ENCODE data around the gene SLC6A6.

The SLC6A6 gene

DNA sequence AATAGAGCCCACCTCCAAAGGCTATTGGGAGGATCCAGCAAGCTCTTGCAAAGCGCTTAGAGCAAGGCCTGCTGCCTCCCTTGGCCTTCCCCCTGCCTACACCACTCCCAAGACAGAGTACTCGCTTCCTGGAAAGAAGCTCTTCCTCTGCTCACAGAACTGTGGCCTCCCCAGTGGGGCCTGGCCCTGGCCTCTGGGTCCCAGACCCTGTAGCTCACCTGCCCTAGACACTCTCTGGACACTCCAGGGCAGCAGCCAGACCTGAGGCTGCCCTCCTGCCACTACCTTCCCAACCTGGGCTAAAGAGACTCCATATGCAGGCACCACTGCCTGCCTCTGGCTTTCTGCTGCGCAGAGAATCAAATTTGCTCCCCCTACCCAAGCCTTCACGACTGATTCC lies 87.8 kb downstream of the SLC6A6 start:
- no peak for DNase-seq

DNA sequence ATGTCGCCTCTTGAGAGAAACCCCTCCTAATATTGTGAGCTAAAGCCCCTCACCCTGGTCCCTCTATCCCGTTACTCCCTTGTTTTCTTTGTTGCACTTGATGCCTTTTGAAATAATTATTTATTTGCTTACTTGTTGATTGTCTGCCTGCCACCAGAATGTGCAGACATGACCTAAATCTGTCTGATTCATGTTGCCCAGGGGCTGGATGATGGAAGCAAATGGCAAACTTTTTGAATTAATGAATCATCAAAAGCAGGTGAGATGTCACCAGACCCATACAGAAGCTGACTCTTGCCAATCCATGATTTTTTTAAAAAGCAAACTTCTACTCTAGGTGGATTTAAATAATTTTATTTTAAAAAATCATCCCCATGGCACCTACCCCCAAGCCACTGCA lies 88.4 kb downstream of the SLC6A6 start:
- DNase-seq: no peak

DNA sequence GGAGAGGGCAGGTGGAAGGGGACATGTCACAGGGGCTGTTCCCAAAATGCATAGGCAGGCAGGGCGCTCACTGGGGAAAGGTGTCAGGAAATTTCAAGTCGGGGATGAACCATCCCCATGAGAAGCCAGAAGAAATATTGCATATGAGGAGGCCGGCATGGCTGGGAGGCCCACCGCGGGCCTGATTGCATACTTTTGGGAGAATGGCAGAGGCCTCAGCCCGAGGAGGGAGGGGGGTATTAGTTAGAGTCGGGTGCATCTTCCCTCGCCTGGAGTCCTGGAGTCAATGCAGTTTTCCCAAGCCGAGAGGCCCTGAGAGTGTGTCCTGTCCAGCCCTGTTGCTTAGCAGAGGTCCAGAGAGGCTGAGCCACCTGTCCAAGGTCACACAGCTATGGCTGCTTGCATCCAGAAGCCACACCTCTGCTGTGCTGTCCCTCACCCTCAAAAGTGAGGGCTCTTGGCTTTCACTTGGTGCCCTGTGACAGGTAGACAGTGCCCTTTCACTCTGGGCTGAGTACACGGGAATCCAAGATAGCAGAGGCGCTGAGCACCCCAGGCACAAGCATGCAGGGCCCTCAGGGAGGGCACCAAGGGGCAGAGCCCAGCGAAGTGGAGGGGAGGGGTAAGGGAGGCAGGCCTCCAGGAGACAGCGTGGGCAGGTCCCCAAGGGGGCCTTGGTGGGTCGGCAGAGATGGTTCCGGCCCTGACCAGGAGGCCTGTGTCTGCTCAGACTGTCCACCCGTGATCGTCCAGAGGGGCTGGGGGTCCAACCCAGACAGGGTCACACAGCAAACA lies 89.2 kb downstream of the SLC6A6 start:
- no peak for DNase-seq

DNA sequence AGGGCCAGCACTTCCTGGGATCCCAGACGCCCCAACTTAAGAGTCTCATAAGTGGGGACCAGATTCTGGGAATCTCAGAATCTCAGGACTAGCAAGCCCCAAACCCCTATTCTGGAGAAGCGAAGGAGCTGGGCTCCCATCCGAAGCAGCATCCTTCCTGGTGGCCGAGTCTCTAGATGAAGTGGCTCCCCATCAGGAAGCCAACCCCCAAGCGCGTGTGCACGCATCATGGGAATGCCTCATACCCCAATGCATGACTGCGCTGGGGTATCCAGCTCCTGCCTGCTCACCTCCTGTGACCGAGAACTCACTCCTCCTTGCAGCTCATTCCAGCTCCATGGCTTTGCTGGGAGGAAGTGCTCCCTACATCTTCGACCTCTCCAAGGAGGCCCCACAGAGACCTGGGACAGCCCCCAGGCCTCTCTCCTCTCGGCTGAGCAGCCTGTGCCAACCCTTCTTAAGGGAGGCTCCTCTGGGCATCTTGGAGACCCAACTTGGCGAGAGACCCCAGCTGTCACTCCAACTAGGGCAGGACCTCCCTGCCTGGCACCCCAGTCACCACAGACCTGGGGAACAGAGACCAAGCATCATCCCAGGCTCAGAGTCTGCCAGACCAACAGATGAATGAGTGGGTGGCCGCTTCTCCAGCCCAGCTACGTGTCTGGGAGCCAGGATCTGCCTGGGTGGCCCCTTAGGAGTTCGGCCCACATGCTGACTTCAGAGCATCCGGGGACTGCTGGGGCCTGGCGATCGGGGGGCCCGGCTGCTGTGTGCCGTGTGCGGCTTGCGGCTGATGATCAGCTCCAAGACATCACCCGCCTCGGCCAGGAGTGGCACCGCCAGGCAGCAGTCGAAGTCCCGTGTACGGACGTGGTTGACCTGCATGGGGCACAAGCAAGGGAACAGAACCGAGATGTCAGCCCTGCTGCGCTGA lies 90.8 kb downstream of the SLC6A6 start:
- no peak for DNase-seq

DNA sequence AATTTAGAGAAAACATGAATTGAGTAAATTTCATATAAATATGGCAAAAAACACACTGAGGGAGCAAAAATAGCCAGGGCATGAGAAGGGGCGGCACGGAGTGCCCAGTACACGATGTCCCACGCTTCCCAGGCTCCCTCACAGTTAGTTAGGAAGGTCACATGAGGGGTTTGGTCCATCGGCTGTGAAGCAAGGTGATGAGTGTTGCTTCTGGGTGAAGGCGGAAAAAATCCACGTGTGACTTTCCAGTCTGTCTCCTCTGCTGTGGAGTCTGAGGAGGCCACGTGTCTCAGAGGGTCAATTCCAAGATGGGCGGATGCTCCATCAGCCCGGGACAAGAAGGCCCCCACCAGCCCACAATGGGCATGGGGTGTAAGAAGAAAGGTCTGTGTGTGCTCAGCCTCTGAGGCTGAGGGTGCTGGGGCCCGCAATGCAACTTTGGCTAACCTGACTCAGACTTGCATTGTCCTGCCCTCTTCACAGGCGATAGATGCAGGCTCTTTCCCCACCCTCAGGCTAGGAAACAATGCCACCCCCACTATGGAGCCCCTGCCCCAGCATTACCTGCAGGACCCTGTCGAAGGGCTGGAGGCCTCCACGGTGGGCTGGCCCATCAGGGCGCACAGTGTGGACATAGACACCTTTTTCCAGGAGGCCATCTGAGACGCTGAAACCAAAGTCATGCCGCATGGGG lies 92.0 kb downstream of the SLC6A6 start:
- no peak for DNase-seq

DNA sequence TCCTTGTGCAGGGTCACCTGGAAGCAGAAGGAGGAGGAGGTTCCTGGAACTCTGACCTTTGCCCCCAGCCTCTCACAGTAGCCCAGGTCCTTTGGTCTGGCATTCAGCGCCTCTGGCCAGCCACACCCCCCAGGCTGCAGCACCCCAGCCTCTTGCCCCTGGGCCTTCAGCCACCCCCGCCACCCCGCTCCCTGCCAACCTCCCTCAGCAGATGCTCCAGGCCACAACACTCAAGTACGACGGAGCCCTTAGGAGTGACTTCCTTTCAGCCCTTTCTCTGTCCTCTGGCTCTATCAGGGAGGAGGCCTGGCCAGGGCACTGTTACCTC lies 92.5 kb downstream of the SLC6A6 start:
- DNase-seq: no peak

DNA sequence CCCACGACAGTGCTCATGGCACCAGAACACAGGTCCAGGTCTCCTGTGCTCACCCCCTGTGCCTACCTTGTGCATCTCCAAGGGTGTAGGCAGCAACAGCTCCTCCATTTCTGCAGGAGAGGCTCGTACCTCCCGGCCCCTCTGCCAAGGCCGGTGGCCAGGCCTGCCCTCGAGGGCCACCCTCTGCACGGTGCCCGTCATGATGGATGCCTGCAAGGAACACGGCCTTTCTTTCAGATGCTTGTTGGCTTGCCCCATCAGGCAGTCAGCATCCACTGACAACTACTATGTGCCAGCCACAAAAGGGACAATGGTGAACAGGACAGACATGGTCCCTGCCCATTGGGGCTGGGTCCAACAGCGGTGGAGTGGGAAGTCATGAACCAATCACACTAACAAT lies 93.9 kb downstream of the SLC6A6 start:
- no peak for DNase-seq

DNA sequence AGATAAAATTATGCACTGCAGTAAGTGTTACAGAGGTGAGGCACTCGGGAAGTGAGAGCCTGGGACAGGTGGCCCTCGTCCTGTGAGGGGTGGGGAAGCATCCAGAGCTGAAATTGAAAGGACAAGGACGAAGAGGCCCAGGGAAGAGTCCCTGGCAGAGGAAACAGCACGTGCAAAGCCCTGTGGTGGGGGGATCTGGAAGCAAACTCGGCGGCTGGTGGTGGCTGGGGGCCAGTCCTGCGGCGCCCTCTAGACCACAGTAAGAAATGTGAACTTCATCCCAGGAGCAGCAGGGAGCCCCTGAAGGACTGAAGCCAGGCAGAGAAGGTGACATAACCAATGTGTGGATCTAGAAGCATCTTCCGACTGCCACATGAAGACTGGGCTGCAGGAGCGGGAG lies 94.9 kb downstream of the SLC6A6 start:
- DNase-seq: no peak

DNA sequence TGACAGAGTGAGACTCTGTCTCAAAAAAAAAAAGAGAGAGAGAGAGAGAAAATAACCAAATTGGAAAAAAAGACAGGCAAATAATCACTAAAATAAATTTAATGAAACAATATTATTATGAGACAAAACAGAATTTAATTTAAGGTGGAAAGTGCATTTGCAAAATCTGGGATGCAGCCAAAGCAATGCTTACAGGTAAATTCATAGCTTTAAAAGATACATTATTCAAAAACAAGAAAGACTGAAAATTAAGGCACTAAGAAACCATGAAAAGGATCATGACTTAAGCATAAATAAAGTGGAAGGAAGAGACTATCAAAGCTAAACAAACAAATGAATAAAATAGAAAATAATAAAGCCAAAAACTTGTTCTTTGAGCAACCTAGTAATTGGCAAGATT lies 100.1 kb downstream of the SLC6A6 start:
- DNase-seq: no peak

DNA sequence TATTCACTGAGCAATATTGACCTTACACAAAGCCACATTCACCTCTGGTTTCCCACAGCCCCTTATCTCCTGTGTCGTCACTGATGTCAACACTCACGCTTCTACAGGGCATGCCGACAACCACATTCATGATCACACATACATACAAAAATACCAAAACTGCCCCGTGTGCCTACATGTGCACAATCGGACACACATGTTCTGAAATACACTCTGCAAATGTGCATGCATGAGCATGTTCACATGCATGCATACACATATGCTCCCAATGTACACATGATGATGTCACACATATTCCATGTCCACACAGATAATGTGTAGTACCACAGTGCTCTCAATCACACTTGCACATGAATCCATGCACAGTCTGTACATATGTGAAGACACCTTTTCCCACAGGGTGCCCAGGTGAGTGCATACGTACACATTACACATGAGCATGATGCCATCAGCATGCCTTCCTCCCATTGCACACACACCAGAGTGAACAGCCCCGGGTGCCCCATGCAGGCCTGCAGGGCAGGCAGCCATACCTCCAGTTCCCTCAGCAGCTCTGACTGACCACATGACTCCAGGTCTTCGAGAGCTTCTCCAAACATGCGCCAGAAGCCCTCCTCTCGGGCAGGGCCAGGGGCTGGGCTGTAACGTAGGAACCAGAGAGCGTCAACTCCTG lies 100.8 kb downstream of the SLC6A6 start:
- no peak for DNase-seq

DNA sequence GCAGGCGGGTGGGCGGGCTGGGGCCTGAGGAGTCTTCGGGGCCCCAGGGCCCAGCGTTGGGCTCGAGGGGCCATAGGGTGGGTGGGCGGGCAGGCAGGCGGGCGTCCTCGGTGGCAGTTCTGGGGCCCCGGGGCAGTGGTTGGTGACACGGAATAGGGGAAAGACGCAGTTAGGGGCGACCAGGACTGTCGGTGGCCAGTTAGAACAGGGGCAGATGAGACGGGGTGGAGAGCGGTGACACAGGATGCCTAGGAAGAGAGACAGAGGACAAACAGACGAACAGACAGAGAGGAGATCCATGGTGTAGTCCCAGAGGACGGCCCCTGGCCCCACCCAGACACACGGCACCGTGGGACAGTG lies 101.3 kb downstream of the SLC6A6 start:
- DNase-seq: no peak

DNA sequence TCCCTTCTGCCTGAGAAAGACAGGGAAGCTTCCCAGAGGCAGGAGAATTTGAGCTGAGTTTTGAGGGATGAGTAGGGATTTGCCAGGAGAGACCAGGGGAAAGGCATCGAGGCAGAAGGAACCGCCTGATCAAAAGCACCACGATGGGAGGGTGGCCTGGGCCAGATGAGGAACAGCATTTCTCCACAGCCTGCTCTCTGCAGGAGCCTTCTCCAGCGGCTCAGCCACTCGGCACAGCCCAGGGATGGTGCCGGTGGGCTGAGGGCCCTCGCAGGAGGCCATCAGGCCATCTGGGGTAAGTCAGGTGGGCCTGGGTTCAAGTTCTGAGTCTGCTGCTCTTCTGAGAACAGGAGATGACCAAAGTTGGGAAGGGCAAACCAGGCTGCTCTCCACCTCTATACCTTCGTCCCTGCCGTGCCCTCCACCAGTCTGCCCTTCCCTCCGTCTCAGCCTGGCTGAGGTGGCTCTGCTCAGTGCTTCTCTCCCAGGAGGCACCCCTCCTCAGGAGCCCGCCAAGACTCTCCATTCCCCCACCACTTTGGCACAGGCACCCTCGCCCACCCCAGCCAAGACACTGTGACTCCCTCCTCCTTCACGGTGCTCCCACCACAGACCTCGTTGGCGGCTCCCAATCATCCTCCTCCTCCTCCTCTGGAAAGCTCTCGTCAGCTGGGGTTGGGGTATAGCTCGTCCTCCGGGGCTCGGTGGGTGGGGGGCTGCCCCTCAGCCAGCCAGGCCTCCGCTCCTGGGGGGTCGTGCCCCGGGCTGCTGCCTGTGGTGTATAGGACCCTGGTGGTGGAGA lies 102.8 kb downstream of the SLC6A6 start:
- no peak for DNase-seq

DNA sequence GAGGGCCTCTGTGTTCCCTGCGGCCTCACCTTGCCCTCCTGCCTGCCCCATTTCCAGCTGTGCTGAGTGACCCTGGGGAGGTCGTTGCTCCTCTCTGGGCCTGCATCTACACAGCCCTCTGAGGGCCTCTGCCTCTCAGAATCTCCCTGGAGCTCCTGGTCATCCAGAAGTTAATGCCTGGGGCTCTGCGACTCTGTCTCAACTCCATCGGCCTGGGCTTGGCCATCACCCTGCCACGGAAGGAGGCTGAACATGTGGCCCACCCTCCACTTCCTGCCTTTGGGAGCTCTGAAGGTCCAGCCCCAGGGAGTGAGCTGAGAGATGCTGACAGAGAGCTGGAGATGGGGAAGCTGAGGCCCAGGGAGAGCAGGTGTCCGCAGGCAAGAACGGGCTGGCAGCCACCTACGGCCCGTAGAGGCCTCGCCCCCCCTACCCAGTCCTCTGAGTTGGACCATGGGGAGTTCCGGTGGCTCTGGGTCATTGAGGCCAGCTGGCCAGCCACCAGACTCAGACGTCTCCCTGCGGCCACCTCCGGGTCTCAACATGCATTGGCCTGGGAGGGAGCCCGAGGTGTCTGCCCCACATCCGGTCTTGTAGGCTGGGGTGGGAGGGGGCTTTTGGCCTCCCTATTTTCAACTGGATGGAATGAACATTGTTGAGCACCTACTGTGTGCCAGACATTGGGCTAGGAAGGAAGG lies 103.5 kb downstream of the SLC6A6 start:
- DNase-seq: no peak

DNA sequence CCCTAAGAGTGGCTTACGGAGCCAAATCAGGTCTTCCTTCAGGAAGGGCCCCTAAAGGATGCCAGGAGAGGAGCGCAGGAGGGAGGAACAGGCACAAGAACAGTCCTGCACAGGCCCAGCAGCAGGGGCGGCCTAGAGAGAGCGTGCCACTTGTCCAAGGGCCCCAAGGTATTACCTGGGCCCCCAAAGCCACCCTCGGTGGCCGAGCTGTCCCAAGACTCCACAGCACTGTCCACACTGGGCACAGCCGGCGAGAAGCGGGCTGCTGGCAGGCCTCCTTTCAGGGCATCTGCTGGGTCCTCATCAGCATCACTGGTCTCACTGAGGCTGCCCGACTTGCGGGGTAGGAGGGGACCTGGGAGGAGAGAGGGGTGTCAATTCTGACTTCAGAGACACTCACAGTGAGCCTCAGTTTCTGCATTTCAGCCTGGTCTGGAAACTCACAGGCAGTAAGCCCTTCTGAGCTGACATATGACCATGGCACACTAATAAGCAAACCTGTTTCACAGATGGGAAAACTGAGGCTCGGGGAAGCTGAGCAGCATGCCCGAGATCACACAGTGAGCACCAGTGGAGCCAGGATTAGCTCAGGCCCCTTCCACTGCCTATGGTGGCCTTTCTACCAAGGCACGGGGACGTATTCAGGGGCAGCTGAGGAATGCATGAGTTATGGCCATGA lies 104.4 kb downstream of the SLC6A6 start:
- DNase-seq: no peak

DNA sequence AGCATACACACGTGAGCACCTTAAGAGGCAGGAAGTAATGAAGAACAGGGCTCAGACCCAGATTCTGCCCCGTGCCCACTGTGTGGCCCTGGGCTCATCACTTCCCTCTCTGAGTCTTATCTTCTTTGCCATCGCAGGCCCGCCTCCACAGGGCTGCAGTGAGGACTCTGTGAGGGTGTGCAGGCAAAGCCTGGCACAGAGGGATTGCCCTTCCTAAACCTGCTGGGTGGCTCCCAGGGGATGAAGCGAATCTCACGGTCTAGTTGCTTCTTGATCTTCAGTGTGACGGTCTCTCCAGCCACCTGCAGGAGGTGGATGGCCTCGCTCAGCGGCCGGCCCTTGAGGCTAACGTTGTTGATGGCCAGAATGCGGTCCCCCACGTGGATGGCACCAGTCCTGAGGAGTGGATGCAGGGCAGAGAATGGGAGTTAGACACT lies 104.9 kb downstream of the SLC6A6 start:
- DNase-seq: no peak

DNA sequence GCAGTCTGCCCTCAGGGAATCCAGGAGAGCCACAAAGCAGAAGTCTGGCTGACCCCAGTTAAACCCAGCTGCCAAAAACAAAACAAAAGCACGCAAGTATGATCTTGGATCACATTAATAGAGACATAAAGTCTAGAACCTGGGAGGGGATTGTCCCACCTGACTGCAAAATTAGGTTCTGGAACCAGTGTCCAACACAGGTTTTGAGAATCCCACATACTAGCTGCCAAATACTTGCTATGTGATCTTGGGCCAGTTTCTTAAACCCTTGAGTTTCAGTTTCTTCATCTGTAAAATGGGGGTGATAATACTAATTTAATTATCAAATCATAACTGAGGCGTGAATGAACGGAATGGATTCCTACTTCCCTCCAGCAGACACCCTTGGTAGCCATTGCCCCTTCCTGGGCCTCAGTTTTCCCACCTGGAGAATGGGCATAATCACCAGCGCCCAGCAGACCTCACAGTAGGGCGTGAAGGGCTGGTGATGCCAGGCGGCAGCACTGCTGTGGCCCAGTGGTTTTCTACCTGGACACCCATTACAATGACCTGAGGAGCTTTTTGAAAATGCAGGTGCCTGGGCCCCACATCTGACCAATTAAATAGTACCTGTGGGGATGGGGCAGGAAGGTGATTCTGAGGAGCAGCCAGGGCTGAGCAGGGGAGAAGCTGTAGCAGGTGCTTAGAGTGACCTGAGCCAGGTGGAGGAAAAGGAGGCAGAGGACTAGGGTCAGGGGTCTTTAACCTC lies 105.5 kb downstream of the SLC6A6 start:
- no peak for DNase-seq

DNA sequence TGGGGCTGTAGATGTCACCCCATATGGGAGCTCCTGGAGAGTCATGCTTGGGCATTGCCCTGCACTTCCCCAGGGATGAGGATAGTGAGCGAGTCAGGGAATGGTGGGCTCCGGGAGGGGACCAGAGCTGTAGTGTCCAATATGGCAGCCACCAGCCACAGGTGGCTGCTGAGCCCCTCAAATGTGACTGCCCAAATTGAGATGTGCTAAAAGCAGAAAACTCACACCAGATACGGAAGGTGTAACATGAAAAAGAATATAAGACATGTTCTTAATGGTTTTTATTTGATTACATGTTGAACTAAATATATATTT lies 106.1 kb downstream of the SLC6A6 start:
- no peak for DNase-seq

DNA sequence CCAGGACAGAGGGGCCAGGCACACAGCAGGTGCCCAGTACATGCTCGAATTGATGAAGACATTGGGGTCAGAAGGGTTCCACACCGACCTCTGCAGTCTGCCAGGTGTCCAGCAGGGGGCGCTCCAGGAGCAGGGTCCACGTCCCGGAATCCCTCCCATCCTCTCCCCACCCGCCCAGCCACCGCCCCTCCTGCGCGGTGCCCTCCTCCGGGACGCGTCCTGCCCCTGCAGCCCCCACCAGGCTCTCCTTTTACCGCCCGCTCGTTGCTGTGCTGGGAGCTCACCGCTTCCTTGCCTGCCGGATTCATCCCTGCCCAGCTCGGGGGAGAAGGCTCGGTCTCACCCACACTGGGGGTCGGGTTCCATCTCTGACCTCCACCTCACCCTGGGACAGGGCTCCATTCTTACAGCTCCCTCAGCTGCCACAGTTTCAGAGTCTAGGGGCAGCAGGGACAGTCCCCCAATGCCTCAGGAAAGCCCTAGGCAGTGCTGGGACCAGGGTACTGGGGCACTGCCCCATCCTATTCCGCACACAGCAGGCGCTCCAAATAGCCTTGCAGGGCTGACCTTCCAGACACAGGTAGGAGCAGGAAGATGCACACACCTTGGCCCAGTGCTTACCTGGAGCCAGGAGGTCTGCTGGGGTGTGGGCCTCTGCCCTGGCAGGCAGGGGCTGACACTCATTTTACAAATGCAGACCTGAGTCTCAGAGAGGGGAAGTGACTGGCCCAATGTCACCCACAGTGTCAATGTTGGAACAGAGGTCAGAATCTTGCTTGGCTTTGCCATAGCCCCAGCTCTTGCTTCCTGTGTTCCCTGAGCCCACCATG lies 106.8 kb downstream of the SLC6A6 start:
- DNase-seq: no peak

DNA sequence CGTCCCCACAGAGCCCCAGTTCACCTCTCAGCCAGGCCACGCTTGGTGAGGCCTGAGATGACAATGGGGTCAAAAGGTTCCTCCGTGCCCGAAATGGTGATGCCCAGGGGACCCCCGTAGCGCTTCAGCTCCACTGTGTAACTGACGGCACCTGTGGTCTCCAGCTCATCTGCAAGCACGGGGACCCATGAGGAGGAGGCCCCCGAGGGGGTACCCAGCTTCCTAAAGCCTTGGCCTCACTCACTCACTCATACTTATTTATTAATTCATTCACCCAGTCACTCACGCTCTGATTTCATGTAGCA lies 107.3 kb downstream of the SLC6A6 start:
- no peak for DNase-seq

All from NCI-H446 treated with DMSO at 0.1 percent for 48 hours (cell line).